ENCODE results near the gene RNF149.

DNA sequence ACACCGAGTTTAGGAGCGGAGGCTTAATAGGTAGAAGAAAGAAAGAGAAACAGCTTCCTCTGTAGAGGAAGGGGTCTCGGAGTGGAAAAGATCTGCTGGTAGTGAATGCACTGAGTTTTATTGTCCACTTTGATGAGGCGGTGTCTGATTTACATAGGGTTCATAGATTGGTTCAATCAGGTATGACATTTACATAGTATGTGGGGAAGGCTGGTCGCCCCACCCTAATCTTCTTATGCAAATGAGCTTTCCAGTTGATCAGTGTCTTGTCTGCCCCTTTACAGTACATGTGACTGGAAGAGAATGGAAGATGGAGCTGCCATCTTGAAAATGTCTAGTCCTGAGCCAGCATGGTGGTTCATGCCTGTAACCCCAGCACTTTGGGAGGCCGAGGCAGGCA, 75.7 kb downstream of the RNF149 start:
- TF ChIP-seq POLR2A (IDR thresholded peaks at IDR 0.05; ENCODE audit: low read depth, low read length): no peak
- TF ChIP-seq POLR2AphosphoS5 (IDR thresholded peaks at IDR 0.05; ENCODE audit: low read depth, low read length): no peak
- no peak for TF ChIP-seq TAF1 (IDR thresholded peaks at IDR 0.05; ENCODE audit: low read depth, low read length)
- TF ChIP-seq POU2F2 (IDR thresholded peaks at IDR 0.05; ENCODE audit: low read depth, low read length): no peak
- no peak for TF ChIP-seq SPI1 (IDR thresholded peaks at IDR 0.05; ENCODE audit: low read depth, low read length)
- no peak for TF ChIP-seq PAX5 (IDR thresholded peaks at IDR 0.05; ENCODE audit: insufficient read depth, low read length, severe bottlenecking)
